ENCODE measurements around the gene CAMK2B.

- no peak for TF ChIP-seq GATA2 (IDR thresholded peaks at IDR 0.05; ENCODE audit: low read depth, low read length)
- TF ChIP-seq GATA3 (IDR thresholded peaks at IDR 0.05; ENCODE audit: low read depth, low read length) = no peak
These were observed 52.4 kb downstream of the CAMK2B start for GRCh38 chr7:44272981-44273380.
